A549 (cell line): Measurements from ENCODE around the gene CLEC4E. TPM values are rescaled to one million over a fixed set of nuclear protein-coding genes. Genes with fewer than 3 reads are reported as not detected.

Experiments used
- polyA plus RNA-seq, 4 experiments: library from polyadenylated mRNA; depleted of rRNA in 3 of 4; stranded (reverse); fragments of >200 nt; fragmentation: RNase III in 1 of 4; extraction: RNeasy Plus Mini Kit Qiagen cat#74134 plus additional on column Dnase treatment in 1 of 4; gene quantifications; 2 replicates in 3 of 4; 3 replicates in 1 of 4; pipeline ENCODE4 v1.2.3, GENCODE V29; 2011 to 2017
- small RNA-seq, 6 experiments: library from RNA; depleted of rRNA; stranded (forward); fragments of <200 nt; gene quantifications; one replicate each; pipeline ENCODE3, GENCODE V24; 2012

CLEC4E gene
- polyA plus RNA-seq, 2 of the 4 experiments (the other 2 are of a cell fraction) = 0.06 TPM; not detected in 1

Small RNA genes within 50 kb of the gene (small RNA-seq; reads per million reads assigned to genes)
- gene RNU6-275P = 0 reads per million in 6 experiments

Other genes starting within 250 kb of the CLEC4E start
- gene CLEC6A, start 84.9 kb downstream of the CLEC4E start, polyA plus RNA-seq (2011; rRNA removed) = not detected in 2 replicates
- gene CLEC6A, start 84.9 kb downstream of the CLEC4E start, polyA plus RNA-seq (2017; fragmentation: RNase III; extraction: RNeasy Plus Mini Kit Qiagen cat#74134 plus additional on column Dnase treatment) = not detected in 3 replicates
- not detected in 2 replicates for gene CLEC4D, start 27.4 kb downstream of the CLEC4E start, polyA plus RNA-seq (2011; rRNA removed)
- gene CLEC4D, start 27.4 kb downstream of the CLEC4E start, polyA plus RNA-seq (2017; fragmentation: RNase III; extraction: RNeasy Plus Mini Kit Qiagen cat#74134 plus additional on column Dnase treatment) = not detected in 3 replicates
- 0.12 and 0.16 TPM in 2 replicates for gene AICDA, start 72.0 kb upstream of the CLEC4E start, polyA plus RNA-seq (2011; rRNA removed)
- 0.05 to 0.16 TPM (median 0.05 TPM) in 3 replicates for gene AICDA, start 72.0 kb upstream of the CLEC4E start, polyA plus RNA-seq (2017; fragmentation: RNase III; extraction: RNeasy Plus Mini Kit Qiagen cat#74134 plus additional on column Dnase treatment)
- 0.40 and 0.48 TPM in 2 replicates for gene MFAP5, start 121.9 kb upstream of the CLEC4E start, polyA plus RNA-seq (2011; rRNA removed)
- 0.15 to 0.41 TPM (median 0.40 TPM) in 3 replicates for gene MFAP5, start 121.9 kb upstream of the CLEC4E start, polyA plus RNA-seq (2017; fragmentation: RNase III; extraction: RNeasy Plus Mini Kit Qiagen cat#74134 plus additional on column Dnase treatment)
- 28.2 and 43.8 TPM in 2 replicates for gene RIMKLB, start 157.1 kb upstream of the CLEC4E start, polyA plus RNA-seq (2011; rRNA removed)
- gene RIMKLB, start 157.1 kb upstream of the CLEC4E start, polyA plus RNA-seq (2017; fragmentation: RNase III; extraction: RNeasy Plus Mini Kit Qiagen cat#74134 plus additional on column Dnase treatment) = 20.8 to 24.8 TPM (median 21.0 TPM) in 3 replicates